Testis (tissue), 3 donors: Measurements from ENCODE around the gene LRRC26. TPM values are rescaled to one million over a fixed set of nuclear protein-coding genes. Genes with fewer than 3 reads are reported as not detected.

ENCODE experiments used
- DNase-seq: peaks from one replicate; pipeline ENCODE4 v3.0.0-alpha.2; 2019
- H3K27ac ChIP-seq, 2 donors: fragments of 200-600 bp; sonication (generic); one replicate each; pipeline ENCODE4 v1.5.1; 2019
- H3K27me3 ChIP-seq: fragments of 200-600 bp; sonication (generic); one replicate; pipeline ENCODE4 v1.5.1; 2019
- H3K36me3 ChIP-seq: fragments of 200-600 bp; sonication (generic); one replicate; pipeline ENCODE4 v1.5.1; 2017; ENCODE audit warnings: low read depth; ENCODE audit errors: missing control alignments
- H3K4me1 ChIP-seq: fragments of 200-600 bp; sonication (generic); one replicate; pipeline ENCODE4 v1.5.1; 2019
- H3K4me3 ChIP-seq, 2 donors: fragments of 200-600 bp; sonication (generic); one replicate each; pipeline ENCODE4 v1.5.1; 2017 to 2019
- H3K9me3 ChIP-seq: fragments of 200-600 bp; sonication (generic); one replicate; pipeline ENCODE4 v1.5.1; 2017
- POLR2A ChIP-seq: fragments of 450-650 bp; IDR thresholded peaks from one replicate; pipeline ENCODE4 v1.6.1; 2017; ENCODE audit warnings: antibody characterized with exemption, mild to moderate bottlenecking, moderate library complexity
- WGBS, 2 donors: methylation state at CpG; one replicate each; pipeline ENCODE4 v1.1.5; 2018; 5-methylcytosine and 5-hydroxymethylcytosine counted together
- intact Hi-C: fragments of 100-400 bp; cut with DNase I; formaldehyde crosslinking; loops from one replicate; pipeline ENCODE4 v1.15.1; 2023; ENCODE audit warnings: low total_unique reads
- polyA plus RNA-seq: library from polyadenylated mRNA; stranded (reverse); fragments of 350-450 nt; fragmentation: Illumina TruSeq; extraction: RNeasy Lipid Tissue Mini Kit (QIAGEN cat#74804); gene quantifications from one replicate; pipeline ENCODE4 v1.2.3, GENCODE V29; 2014; ENCODE audit warnings: low read depth, low replicate concordance; ENCODE audit not compliant: insufficient read depth
- total RNA-seq, 2 donors: library from RNA; depleted of rRNA; stranded (reverse); fragments of >200 nt; gene quantifications; one replicate each; pipeline ENCODE4 v1.2.3, GENCODE V29; 2016
- TF ChIP-seq, protein P1 (sequence below), 3 experiments: fragments of 450-650 bp in 2 of 3; fragments of 200-600 bp in 1 of 3; sonication (generic) in 1 of 3; IDR thresholded peaks; one replicate each; pipeline ENCODE4 v1.5.1; 2016 to 2019; ENCODE audit warnings: antibody characterized with exemption in 3 of 3, mild to moderate bottlenecking in 2 of 3, moderate library complexity in 1 of 3

Gene LRRC26
- total and polyA plus RNA-seq, 3 donors from 2014 or later, result 2.4 to 5.1 TPM; not detected in 1

DNA sequence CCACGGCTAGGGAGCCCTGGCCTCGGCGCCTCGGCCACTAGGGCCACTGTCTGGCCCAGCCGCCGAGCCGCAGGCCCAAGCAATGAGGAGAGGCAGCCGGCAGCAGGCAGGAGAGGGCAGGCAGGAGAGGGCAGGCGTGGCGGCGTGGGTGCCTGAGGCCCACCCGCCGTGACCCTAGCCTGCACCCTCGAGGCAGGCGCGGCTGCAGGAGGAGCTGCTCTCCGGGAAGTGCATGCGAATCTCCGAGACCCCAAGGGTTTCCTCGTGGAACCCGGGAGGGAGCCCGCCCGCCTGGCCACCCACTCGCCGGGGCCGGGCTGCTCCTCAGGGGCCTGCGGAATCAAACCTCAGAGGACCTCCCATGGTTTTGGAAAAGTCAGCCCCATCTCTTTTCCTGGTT lies 21.6 kb downstream of the LRRC26 start:
- H3K36me3 ChIP-seq, result no peaks in the 10 kb centered on the region
- no peak for TF ChIP-seq POLR2A
- no peak for DNase-seq
- no peaks in the 10 kb centered on the region for H3K4me1 ChIP-seq
- H3K9me3 ChIP-seq, result no peaks in the 10 kb centered on the region
- intact Hi-C loops, result no loop called here
- WGBS, 2 donors, result 64 to 80% methylated on average over 7 to 25 of the region's 27 CpGs
- H3K27me3 ChIP-seq, result no peaks in the 10 kb centered on the region
- H3K4me3 ChIP-seq, result no peak overlapping the region
- no peak overlapping the region for H3K27ac ChIP-seq

DNA sequence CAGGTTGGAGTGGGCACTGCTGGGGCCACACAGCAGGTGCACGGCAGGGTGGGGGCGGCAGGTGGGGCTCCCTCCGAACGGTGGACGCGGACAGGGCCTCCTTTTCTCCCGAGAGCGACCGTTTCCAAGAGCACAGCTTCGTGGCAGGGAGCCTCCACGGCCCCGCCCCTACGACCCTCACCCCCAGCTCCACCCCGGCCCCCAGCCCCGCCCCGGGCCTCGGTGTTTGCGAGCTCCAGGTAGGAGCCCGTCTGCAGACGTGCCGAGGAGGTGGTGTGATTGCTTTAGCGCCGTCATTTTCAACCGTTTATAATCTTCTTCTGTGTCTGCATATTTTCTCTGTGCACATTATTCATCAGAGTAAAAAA lies 22.1 kb downstream of the LRRC26 start:
- no peak for DNase-seq
- Histone ChIP-seq H3K27me3 (no peaks in the 10 kb centered on the region), H3K27ac (no peak overlapping the region), H3K4me3 (no peak overlapping the region), H3K4me1 (no peaks in the 10 kb centered on the region), H3K9me3 (no peaks in the 10 kb centered on the region), H3K36me3 (no peaks in the 10 kb centered on the region)
- intact Hi-C loops, result no loop called here
- no peak for TF ChIP-seq POLR2A
- TF ChIP-seq, protein P1, sequence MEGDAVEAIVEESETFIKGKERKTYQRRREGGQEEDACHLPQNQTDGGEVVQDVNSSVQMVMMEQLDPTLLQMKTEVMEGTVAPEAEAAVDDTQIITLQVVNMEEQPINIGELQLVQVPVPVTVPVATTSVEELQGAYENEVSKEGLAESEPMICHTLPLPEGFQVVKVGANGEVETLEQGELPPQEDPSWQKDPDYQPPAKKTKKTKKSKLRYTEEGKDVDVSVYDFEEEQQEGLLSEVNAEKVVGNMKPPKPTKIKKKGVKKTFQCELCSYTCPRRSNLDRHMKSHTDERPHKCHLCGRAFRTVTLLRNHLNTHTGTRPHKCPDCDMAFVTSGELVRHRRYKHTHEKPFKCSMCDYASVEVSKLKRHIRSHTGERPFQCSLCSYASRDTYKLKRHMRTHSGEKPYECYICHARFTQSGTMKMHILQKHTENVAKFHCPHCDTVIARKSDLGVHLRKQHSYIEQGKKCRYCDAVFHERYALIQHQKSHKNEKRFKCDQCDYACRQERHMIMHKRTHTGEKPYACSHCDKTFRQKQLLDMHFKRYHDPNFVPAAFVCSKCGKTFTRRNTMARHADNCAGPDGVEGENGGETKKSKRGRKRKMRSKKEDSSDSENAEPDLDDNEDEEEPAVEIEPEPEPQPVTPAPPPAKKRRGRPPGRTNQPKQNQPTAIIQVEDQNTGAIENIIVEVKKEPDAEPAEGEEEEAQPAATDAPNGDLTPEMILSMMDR (IDR thresholded peaks at IDR 0.05), result no peak
- WGBS, 2 donors, result 40 to 41% methylated on average over 18 to 24 of the region's 24 CpGs

DNA sequence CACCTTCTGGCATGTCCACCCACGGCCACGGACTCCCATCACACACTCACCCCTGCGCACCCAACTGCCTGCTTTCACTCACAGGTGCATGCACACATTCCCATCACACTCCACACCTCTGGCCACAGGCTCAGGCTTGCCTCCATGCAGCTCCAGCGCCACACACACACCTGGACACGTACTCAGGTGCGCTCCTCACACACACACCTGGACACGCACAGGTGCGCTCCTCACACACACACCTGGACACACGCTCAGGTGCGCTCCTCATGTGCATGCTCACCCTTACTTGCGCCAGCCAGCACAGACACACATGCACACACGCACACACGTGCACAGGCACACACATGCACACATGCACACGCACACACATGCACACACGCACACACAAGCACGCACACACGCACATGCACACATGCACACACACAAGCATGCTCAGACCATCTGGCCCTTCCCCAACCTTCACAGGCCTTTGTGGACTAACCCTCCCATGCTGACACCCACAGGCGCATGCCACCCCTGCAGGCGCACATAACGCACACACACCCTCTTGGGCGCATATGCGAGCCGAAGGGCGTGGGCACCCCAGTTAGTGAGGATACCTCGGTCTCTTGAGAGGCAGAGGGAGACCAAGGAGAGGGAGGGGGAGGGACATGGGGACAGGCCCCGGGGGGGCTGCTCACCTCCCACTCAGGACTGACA lies 22.6 kb downstream of the LRRC26 start:
- intact Hi-C loops, result no loop called here
- no peaks in the 10 kb centered on the region for H3K27me3 ChIP-seq
- no peaks in the 10 kb centered on the region for H3K36me3 ChIP-seq
- no peak overlapping the region for H3K4me3 ChIP-seq
- H3K9me3 ChIP-seq, result no peaks in the 10 kb centered on the region
- H3K27ac ChIP-seq, result no peak overlapping the region
- DNase-seq, result no peak
- WGBS, 2 donors, result 82 to 89% methylated on average over 23 to 26 of the region's 26 CpGs
- TF ChIP-seq, protein P1 (IDR thresholded peaks at IDR 0.05), result no peak
- TF ChIP-seq POLR2A, result no peak
- no peaks in the 10 kb centered on the region for H3K4me1 ChIP-seq

DNA sequence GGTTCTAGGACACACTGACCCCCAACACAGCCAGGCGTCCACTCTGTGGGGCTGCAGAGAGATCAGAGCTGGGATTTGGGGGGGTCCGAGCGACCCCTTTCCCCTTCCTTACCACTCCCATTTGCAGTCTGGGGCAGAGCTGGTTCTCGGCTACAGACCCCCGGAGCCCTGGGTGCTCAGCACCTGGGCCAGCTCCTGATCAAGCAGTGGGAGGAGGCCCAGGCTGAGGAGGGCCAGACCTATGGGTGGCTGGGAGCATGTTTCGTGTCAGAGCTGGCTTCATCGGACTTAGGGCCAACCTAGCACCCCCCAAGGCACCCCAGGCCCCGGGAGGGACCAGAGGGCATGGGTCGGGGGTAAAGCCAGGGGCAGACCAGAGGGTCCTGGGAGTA lies 23.3 kb downstream of the LRRC26 start:
- no peaks in the 10 kb centered on the region for H3K36me3 ChIP-seq
- no peaks in the 10 kb centered on the region for H3K4me1 ChIP-seq
- DNase-seq, result no peak
- no peak overlapping the region for H3K4me3 ChIP-seq
- 68 to 74% methylated on average over 3 to 9 of the region's 9 CpGs for WGBS, 2 donors
- no peaks in the 10 kb centered on the region for H3K27me3 ChIP-seq
- H3K9me3 ChIP-seq, result no peaks in the 10 kb centered on the region
- no peak for TF ChIP-seq POLR2A
- TF ChIP-seq, protein P1 (IDR thresholded peaks at IDR 0.05), result no peak
- intact Hi-C loops, result no loop called here
- no peak overlapping the region for H3K27ac ChIP-seq

DNA sequence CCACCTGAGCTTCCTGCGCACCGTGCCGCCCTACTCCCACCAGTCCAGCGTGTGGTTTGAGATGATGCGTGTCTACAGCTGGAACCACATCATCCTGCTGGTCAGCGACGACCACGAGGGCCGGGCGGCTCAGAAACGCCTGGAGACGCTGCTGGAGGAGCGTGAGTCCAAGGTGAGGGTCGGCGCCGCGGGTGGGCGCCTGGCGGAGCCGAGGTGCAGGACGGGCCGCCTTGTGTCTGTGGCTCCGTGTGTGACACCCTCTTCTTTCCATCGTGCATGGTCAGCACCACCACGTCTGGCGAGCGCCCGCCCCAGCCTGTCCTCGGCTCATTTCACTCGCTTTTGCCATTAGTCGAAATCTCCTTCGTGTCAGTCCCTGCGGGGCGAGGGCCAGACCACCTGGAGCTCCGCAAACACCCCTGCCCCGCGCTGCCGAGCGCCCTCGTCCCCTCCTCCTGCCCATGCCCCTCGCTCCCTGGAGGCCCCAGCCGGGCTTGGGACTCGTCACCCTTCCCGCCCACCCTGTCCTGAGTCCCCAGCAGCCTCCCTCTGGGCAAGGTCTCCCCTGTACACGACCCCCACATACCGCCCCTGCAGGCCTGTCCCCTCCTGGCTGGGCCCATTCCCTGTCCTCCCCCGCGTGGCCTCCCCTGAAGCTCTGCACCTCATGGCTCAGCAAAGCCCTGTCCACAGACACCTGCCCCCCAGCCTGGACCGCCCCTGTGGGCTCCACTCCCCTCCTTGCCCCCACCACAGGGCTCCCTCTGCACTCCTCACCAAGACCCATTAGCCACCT lies 23.9 kb downstream of the LRRC26 start:
- TF ChIP-seq, protein P1 (IDR thresholded peaks at IDR 0.05), result no peak
- TF ChIP-seq POLR2A, result no peak
- 62 to 65% methylated on average over 25 to 48 of the region's 49 CpGs for WGBS, 2 donors

More for the DNA sequence above, 23.9 kb downstream of the LRRC26 start:
- Histone ChIP-seq H3K4me1 (no peaks in the 10 kb centered on the region), H3K27me3 (no peaks in the 10 kb centered on the region), H3K4me3 (no peak overlapping the region), H3K9me3 (no peaks in the 10 kb centered on the region), H3K27ac (no peak overlapping the region), H3K36me3 (no peaks in the 10 kb centered on the region)
- DNase-seq, result no peak
- intact Hi-C loops, result no loop called here
